NCI-H2171 treated with DMSO at 0.1 percent for 48 hours (cell line): ENCODE data around the gene MAML1.

ENCODE experiments used
- DNase-seq: peaks from one replicate; lab custom pipeline; 2025; lab: John Stamatoyannopoulos, UW

The MAML1 gene

DNA sequence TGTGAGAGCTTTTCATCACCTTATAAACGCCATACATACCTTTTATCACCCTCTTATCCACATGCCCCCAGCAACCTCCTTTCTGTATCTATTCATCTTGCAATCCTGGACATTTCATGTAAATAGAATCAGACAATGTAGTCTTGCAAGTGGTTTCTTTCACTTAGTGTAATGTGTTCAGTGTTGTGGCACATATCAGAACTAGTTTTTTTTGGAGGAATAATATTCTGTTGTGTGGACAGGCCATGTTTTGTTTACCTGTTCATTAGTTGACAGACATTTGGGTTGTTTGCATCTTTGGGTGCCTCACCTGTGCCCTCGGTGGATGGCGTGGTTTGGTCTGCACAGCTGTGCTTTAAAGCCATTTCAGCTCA lies 89.4 kb downstream of the MAML1 start:
- DNase-seq: no peak

DNA sequence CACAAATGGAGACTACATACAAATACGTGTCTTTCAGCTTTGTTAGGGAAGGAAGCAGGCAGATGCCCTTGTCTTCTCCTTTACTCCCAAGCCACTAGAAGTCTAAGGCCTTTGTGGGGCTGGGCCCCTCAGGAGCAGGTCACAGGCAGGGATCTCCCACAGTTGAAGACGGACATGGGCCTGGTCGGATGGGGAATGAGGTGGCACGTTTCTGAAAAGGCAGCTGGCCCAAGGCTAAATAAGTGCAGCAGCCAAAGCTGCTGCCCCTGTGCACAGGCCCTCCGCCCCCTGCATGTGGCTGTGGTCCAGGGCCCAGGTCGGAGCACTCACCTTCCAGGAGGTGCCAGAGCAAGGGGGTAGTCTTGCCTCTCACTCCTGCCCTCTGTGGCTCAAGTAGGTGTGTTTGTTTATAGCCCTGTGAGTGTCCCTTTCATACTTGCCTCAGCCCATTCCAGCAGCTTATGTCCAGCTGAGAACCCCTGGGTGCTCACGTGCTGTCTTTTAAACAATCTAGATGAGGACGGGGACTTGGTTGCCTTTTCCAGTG lies 89.9 kb downstream of the MAML1 start:
- DNase-seq: no peak

DNA sequence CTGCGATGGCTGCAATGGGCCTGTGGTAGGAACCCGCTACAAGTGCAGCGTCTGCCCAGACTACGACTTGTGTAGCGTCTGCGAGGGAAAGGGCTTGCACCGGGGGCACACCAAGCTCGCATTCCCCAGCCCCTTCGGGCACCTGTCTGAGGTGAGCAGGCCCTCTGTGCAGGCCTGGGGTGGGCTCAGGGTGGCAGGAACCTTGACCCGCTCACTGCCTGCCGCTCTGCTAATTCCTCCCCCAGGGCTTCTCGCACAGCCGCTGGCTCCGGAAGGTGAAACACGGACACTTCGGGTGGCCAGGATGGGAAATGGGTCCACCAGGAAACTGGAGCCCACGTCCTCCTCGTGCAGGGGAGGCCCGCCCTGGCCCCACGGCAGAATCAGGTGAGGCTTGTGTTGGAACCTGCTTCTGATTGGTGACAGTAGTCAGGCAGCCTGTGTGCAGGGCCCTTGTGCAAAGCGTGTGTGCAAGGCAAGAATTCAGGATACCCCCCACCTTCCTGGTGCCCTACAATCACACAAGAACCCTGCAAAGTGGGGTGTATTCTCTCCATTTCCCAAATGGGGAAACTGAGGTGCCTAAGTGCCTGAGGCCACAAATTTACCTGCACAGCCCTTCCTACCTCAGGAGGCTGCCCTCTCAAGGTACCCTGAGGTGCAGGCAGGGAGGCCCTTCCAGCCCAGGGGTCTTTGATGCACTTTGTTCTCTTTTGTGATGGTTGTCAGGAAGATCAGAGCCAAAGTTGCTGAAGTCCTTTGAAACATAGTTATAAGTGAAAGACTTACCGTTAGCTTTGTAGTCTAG lies 91.5 kb downstream of the MAML1 start:
- no peak for DNase-seq

DNA sequence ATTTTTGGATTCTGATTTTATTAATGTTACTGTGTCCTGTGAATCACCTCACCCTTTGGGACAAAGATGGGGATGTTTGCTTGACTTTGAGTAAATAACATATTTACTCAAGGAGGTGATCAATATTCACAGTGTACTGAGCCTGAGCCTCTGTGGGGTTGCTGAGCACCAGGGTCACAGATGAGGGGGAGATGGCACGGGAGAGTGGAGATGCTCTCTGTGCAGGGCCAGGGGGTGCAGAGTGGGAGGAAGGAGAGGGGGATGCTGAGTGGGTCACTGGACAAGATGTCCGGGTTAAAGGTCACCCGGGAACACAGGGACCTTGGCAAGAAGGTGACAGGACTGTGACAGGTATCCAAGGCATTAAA lies 92.1 kb downstream of the MAML1 start:
- DNase-seq: no peak

DNA sequence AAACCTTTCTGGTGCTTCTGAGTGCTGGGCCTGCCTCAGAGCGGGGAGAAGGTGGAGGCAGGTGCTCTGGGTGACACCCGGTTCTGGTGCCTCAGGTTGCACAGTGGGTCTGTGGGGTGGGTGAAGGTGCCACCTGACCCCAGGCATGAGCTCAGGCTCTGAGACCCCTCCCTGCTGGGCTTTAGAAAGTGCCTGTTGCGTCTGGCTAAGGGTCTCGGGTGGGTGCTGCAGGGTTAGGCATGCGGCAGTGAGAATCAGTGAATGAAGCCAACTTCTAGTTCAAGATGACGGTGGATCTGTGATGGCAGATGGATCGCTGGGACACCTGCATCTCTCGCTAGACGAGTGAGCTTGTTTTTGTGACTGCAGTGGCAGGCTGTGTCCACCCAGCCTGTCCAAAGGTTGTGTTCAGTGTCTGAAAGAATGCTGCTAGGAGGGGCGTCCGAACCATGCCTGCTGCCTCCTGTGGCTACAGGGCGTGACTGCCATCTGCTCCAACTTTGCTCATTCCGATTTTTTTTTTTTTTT lies 93.1 kb downstream of the MAML1 start:
- peak; percentile 7 for DNase-seq
